ENCODE measurements around the gene G3BP2.
"Not testable (repeated sequence)": the region's sequence is repeated elsewhere in the genome, so short reads cannot be mapped to it uniquely, and the experiment has no call there.

The G3BP2 gene

GRCh38 chr4:75673027-75673958 lies at the start of gene G3BP2:
Gene G3BP2, minus strand, starts transcription at chr4:75673411. Its CDS starts 11,386 bp downstream, at chr4:75662025.
- DNase-seq (ENCODE audit: low spot score), result peak; percentile 95

- no peak for DNase-seq (ENCODE audit: low spot score)
These were observed 49.2 kb upstream of the G3BP2 start for GRCh38 chr4:75722417-75722816.

- DNase-seq (ENCODE audit: low spot score), result no peak
These were observed 45.3 kb upstream of the G3BP2 start for GRCh38 chr4:75718529-75718928.

GRCh38 chr4:75717408-75717807 lies 44.2 kb upstream of the G3BP2 start:
- no peak for DNase-seq (ENCODE audit: low spot score)

GRCh38 chr4:75716054-75716453 lies 42.8 kb upstream of the G3BP2 start:
- DNase-seq (ENCODE audit: low spot score), result not testable (repeated sequence)

- DNase-seq (ENCODE audit: low spot score), result no peak
These were observed 42.0 kb upstream of the G3BP2 start for GRCh38 chr4:75715105-75715799.

- DNase-seq (ENCODE audit: low spot score), result no peak
These were observed 41.5 kb upstream of the G3BP2 start for GRCh38 chr4:75714704-75715103.

- no peak for DNase-seq (ENCODE audit: low spot score)
These were observed 40.8 kb upstream of the G3BP2 start for GRCh38 chr4:75714011-75714410.

- no peak for DNase-seq (ENCODE audit: low spot score)
These were observed 37.0 kb upstream of the G3BP2 start for GRCh38 chr4:75710246-75710645.

- no peak for DNase-seq (ENCODE audit: low spot score)
These were observed 35.0 kb upstream of the G3BP2 start for GRCh38 chr4:75708218-75708691.

GRCh38 chr4:75705198-75705977 lies 32.2 kb upstream of the G3BP2 start:
- DNase-seq (ENCODE audit: low spot score), result no peak

- DNase-seq (ENCODE audit: low spot score), result no peak
These were observed 29.8 kb upstream of the G3BP2 start for GRCh38 chr4:75702919-75703411.

- no peak for DNase-seq (ENCODE audit: low spot score)
These were observed 26.1 kb upstream of the G3BP2 start for GRCh38 chr4:75699299-75699698.

GRCh38 chr4:75698963-75699228 lies 25.7 kb upstream of the G3BP2 start:
- no peak for DNase-seq (ENCODE audit: low spot score)

- no peak for DNase-seq (ENCODE audit: low spot score)
These were observed 25.2 kb upstream of the G3BP2 start for GRCh38 chr4:75698162-75698962.

GRCh38 chr4:75696581-75696980 lies 23.4 kb upstream of the G3BP2 start:
- DNase-seq (ENCODE audit: low spot score), result no peak

- DNase-seq (ENCODE audit: low spot score), result no peak
These were observed 22.9 kb upstream of the G3BP2 start for GRCh38 chr4:75696071-75696470.

GRCh38 chr4:75692066-75692465 lies 18.9 kb upstream of the G3BP2 start:
- not testable (repeated sequence) for DNase-seq (ENCODE audit: low spot score)

GRCh38 chr4:75687125-75687524 lies 13.9 kb upstream of the G3BP2 start:
- not testable (repeated sequence) for DNase-seq (ENCODE audit: low spot score)

- DNase-seq (ENCODE audit: low spot score), result no peak
These were observed 13.1 kb upstream of the G3BP2 start for GRCh38 chr4:75686346-75686745.

GRCh38 chr4:75685546-75686189 lies 12.5 kb upstream of the G3BP2 start:
- no peak for DNase-seq (ENCODE audit: low spot score)
